Activated gamma-delta T cell treated with Interleukin-2 at 50 U/mL for 16 hours (primary cell): Measurements from ENCODE around the gene VASN.

Source experiments
- DNase-seq: peaks from one replicate; pipeline ENCODE4 v3.0.0-alpha.2; 2020

VASN gene

DNA sequence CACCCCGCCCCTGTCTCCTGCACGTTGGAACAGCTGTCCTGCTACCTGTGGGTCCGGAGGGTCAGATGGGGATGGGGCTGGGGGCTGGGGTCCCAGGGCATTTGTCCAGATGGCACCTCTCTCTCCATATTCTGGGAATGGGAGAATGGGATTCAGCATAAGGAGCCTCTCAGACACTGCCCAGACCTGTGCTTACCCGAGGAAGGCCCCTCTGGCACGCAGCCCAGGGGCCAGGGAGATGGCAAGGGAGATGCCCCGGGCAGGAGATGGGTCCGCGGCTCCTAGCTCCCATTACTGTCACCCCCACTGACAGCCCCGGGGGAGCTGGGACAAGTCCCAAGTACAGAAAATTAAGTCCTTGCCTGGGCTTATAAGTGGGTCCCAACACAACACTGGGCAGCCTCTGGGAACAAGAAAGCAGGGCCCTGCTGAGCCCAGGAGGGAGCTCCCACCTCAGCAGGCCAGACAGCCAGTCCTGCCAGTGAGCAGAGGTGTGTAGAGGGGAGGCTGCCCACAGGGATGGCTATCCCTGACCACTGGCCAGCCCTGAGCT, 1.8 kb downstream of the VASN start:
- no peak for DNase-seq

GRCh38 chr16:4373909-4374742, 2.5 kb downstream of the VASN start:
- DNase-seq = no peak

DNA sequence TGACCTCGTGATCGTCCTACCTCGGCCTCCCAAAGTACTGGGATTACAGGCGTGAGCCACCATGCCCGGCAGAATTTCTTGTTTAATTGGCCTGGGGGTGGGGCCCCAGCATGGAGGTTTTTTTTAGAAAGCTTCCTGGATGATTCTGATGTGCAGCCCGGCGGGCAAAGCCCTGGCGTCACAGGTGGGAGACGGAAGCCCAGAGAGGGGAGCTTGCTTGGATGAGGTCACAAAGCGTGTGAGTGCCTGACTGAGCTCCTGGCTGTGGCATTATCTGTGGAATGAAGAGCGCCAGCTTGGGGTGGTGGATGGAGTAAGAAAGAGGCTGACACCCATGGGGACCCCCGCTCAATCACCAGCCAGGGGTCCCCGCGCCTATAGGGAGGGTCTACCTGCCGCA, 4.1 kb downstream of the VASN start:
- no peak for DNase-seq

GRCh38 chr16:4376126-4376892, 4.7 kb downstream of the VASN start:
- DNase-seq = no peak

GRCh38 chr16:4376893-4377572, 5.4 kb downstream of the VASN start:
- no peak for DNase-seq

DNA sequence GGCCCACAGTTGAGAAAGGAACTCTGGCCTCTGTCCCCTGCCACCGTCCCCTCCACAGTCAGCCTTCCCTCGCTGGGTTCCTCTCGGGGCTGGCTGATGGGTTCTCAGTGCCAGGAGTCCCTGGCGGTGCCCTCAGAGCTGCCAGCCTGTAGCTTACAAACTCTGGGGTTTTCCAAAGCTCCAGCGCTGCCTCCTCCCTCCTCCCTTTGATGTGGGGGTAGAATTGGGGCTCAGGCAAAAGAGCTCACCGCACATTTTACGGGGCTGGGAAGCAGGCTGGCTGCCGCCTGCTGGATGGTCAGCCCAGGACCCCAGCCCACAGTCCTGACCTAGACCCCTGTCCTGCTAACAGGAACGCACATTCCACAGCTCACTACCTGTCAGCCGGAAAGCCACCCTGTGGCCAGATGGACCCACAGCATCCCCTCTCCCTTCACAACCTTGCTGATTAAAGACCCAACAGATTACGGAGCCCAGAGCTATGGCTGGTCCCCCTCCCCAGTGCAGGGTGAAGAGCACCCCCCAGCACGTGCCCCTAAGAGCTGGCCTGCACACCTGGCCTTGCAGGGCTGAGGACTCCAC, 6.0 kb downstream of the VASN start:
- DNase-seq = no peak

DNA sequence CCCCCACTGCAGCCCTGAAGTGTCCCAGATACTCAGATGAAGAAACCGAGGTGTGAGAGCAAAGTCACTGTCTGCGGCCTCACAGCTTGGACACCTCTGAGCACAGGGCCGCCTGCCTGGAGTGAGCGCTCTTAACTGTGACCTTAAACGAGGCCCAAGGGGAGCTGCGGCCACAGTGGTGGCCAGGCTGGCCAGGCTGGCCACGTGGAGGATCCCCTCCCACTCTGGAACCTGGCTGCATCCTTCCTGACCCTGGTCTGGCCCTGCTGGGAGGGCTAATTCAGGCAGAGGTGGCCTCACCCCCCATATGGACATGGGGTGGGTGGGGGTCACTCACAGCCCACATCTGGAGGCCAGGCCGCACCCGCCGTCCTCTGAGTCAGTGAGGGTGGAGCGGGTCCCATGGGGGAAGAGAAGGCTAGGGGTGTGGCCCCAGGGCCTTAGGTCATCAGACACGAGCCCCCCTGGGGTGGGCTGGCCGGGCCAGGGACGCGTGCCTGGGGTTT, 6.6 kb downstream of the VASN start:
- DNase-seq = no peak

DNA sequence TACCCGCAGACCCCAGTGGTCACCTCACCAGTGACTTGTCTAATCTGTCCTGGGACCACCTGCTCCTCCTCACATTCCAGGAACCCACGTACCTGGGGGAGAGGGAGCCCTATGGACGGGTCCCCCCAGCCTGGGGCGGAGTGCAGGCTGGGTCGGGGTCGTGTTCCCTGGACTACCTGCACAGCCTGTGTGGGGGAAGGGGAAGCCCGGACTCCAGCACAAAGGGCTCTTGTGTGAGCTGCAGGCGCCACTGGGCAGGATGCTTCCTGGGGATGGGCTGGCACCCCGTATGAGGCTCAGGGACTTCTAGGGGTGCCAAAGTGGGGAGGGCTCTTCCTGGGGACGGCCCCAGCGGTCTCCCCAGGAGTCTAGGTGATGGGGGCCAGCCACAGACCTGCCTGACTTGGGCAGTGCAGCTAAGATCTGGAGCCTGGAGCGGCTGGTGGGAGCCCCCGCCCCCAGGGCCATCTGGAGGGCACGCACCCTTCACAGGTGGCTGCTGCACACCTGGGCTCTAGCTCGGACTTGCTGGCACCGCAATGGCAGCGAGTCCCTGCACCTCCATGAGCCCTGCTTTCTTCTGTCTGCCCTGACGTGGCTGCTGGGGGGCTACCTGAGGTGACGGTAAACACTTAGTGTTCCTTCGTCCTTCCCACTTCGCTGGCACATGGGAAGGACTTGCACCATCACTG, 7.5 kb downstream of the VASN start:
- DNase-seq = no peak

DNA sequence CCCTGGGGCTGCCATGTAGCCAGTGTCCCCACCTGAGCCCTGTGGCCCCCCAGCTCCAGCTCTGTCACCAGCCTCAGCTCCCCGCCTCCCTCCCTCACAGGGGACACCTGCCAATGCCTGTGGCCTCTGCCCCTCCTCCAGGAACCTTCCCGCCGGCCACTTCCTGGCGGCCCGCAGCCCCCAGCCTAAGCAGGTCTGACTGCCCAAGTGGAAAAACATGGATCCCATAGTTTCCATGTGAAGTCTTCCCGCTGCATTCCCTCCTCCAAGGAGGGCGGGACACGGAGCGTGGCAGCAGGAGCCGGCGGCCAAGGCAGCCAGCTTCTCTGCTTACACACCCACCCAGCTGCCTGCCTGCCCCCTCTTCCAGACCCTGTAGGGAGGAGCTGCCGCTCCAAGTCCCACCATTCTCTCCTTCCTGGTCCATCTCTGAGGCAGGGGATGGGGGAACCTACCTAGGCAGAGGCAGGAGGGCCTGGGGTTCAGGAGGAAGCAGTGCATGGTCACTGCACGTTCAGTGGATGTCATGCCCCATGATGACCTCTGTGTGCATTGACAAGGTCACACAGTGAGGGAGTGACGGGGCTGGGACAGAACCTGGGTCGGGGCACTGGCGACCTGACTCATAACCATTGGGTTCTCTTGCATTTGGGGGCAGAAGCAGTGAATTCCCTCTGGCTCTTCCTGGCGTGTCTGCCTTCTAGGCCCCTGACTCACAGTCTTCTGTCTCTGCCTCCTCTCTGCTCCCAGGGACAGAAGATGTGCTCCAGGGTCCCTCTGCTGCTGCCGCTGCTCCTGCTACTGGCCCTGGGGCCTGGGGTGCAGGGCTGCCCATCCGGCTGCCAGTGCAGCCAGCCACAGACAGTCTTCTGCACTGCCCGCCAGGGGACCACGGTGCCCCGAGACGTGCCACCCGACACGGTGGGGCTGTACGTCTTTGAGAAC, 8.7 kb downstream of the VASN start:
- no peak for DNase-seq

GRCh38 chr16:4381072-4381934, 9.7 kb downstream of the VASN start:
- no peak for DNase-seq

DNA sequence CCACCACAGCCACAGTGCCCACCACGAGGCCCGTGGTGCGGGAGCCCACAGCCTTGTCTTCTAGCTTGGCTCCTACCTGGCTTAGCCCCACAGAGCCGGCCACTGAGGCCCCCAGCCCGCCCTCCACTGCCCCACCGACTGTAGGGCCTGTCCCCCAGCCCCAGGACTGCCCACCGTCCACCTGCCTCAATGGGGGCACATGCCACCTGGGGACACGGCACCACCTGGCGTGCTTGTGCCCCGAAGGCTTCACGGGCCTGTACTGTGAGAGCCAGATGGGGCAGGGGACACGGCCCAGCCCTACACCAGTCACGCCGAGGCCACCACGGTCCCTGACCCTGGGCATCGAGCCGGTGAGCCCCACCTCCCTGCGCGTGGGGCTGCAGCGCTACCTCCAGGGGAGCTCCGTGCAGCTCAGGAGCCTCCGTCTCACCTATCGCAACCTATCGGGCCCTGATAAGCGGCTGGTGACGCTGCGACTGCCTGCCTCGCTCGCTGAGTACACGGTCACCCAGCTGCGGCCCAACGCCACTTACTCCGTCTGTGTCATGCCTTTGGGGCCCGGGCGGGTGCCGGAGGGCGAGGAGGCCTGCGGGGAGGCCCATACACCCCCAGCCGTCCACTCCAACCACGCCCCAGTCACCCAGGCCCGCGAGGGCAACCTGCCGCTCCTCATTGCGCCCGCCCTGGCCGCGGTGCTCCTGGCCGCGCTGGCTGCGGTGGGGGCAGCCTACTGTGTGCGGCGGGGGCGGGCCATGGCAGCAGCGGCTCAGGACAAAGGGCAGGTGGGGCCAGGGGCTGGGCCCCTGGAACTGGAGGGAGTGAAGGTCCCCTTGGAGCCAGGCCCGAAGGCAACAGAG, 10.5 kb downstream of the VASN start:
- no peak for DNase-seq

DNA sequence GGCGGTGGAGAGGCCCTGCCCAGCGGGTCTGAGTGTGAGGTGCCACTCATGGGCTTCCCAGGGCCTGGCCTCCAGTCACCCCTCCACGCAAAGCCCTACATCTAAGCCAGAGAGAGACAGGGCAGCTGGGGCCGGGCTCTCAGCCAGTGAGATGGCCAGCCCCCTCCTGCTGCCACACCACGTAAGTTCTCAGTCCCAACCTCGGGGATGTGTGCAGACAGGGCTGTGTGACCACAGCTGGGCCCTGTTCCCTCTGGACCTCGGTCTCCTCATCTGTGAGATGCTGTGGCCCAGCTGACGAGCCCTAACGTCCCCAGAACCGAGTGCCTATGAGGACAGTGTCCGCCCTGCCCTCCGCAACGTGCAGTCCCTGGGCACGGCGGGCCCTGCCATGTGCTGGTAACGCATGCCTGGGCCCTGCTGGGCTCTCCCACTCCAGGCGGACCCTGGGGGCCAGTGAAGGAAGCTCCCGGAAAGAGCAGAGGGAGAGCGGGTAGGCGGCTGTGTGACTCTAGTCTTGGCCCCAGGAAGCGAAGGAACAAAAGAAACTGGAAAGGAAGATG, 11.2 kb downstream of the VASN start:
- no peak for DNase-seq

DNA sequence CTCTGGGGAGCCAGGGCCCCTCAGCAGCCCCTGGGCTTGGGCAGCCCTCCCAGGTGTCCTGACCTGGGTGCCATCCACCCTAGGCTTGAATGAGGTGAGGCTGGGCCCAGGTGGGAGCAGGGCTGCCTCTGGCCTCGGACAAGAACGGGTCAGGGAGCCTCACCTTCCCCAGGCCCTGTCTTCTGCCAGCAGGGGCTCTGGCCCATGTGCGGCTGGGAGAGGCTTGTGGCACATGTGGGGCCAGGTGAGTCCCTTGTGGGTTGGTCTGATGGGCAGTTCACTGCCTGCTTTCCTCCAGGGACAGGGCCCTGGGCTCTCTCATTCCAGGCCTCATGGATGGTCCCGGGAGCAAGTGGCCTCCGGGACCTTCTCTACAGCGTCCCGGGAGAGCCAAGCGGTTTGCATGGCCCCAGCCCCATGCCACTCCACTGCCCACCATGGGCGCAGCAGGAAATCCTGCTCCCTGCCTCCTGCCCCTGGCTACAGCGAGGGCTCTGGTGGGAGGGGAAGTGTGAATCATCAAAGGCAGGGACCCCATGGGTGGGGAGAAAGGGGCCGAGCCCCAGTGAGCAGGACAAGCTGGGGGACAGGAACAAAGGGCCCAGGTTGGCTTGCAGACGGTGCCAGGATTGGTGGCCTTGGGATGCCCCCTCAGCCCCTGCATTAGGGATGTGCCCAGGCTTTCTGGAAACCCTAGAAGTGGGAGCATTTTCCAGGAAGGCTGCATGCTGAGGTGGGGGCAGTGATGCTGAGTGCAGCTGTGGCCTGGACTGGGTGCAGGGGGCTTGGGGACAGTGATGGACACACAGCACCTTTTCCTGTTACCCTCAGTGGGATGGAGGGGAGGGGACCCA, 12.2 kb downstream of the VASN start:
- DNase-seq = no peak

- no peak for DNase-seq
Measured at GRCh38 chr16:4384509-4384942, 12.9 kb downstream of the VASN start.

GRCh38 chr16:4385066-4385788, 13.6 kb downstream of the VASN start:
- no peak for DNase-seq

GRCh38 chr16:4385789-4386450, 14.3 kb downstream of the VASN start:
- no peak for DNase-seq
